ENCODE results near the gene GPC2. TPM values are rescaled to one million over a fixed set of nuclear protein-coding genes. Genes with fewer than 3 reads are reported as not detected.
"Not testable (repeated sequence)": the region's sequence is repeated elsewhere in the genome, so short reads cannot be mapped to it uniquely, and the experiment has no call there.

Gene GPC2
- total and polyA plus RNA-seq, 5 donors from 2014 or later, result 0.16 to 7.0 (median 0.25) TPM; not detected in 1

DNA sequence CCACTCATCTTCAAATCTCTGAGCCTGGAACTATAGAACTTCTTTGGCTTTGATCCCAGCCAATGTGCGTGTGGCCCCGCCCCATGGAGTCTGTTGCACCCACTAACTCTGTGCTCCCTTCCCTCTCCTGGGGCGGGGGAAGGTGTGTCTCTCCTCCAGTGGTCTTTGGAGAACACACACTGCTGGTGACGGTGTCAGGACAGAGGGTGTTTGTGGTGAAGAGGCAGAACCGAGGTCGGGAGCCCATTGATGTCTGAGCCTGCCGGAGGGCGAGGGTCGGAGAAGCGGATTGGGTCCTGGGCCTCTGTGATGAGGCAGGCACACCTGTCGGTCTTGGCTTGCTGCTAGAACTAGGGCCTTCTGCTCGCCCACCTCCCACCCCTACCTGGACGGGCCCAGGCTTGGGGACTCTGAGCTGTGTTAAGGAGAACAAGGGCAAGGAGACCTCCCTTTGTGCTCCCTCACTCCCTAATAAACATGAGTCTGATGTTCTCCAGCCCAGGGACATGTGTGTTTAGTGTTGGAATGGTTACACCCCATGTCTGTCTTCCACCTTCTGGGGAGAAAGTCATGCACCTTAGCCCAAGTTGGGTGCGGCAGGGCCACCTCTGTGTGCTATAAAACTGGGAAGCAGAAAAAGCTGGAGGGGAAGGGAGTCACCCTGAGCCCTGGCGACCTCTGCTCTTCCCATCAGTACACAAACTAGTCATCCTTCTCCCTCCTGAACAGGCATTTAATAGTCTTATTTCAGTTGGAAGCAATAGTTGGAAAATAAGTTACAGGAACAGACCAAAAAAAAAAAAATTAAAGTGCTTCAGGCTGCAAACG, 23.3 kb downstream of the GPC2 start:
- Mint-ChIP-seq H3K27ac (peak overlapping the region in 2 of 3 donors; percentile 12 to 32), H3K4me3 (peak overlapping the region in 2 of 4 donors; percentile 13 to 50), H3K9me3 (no peaks in the 10 kb centered on the region), H3K27me3 (no peaks in the 10 kb centered on the region), H3K36me3 (peaks cover 21% of the 10 kb centered on the region), H3K4me1 (peaks cover 7 to 80% (median 38%) of the 10 kb centered on the region in 4 donors)
- peaks cover 53% of the 10 kb centered on the region for H3K4me1 ChIP-seq (ENCODE audit: control insufficient read depth, insufficient read depth, low read length, poor library complexity, severe bottlenecking)
- peak overlapping the region; percentile 41 for H3K27ac ChIP-seq (ENCODE audit: insufficient read depth, low read length, poor library complexity, severe bottlenecking)
- H3K36me3 ChIP-seq (ENCODE audit: control insufficient read depth, insufficient read depth, low read length), result peaks cover 43% of the 10 kb centered on the region
- no peaks in the 10 kb centered on the region for H3K27me3 ChIP-seq (ENCODE audit: control insufficient read depth, insufficient read depth, low read length)
- ATAC-seq (ENCODE audit: low read depth in 2 of 2) (no peak), DNase-seq (no peak)
- no peaks in the 10 kb centered on the region for H3K9me3 ChIP-seq (ENCODE audit: control insufficient read depth in 2 of 2, low read length in 2 of 2)
- H3K4me3 ChIP-seq (ENCODE audit: low read depth, low read length), result no peak overlapping the region

DNA sequence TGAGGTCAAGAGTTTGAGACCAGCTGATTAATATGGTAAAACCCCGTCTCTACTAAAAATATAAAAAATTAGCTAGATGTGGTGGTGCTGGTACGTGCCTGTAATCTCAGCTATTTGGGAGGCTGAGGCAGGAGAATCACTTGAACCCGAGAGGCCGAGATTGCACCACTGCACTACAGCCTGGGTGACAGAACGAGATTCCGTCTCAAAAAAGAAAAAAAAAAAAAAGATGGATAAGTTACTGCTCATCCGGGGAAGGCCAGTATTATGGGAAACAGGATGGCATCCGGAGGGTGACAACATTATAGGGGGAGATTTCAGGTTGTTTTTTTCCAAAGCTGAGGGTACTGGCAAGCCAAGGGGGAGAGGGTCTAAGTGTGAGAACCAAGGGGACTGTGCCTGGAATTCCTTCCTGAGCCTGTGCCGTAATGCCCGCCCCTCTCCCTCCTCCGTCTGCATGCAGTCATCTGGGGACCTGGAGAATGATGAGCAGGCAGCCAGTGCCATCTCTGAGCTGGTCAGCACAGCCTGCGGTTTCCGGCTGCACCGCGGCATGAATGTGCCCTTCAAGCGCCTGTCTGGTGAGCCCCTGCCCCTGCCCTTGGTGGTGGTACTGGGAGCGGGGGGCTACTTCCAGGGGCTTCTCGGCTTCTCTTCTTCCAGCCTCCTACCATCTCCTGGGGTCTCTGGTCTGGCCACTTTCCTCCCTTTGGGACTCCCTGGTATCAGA, 24.1 kb downstream of the GPC2 start:
- peaks cover 43% of the 10 kb centered on the region for H3K36me3 ChIP-seq (ENCODE audit: control insufficient read depth, insufficient read depth, low read length)
- H3K27me3 ChIP-seq (ENCODE audit: control insufficient read depth, insufficient read depth, low read length), result no peaks in the 10 kb centered on the region
- Mint-ChIP-seq H3K4me3 (peak overlapping the region in 3 of 4 donors; percentile 4 to 50 (median 36)), H3K9me3 (no peaks in the 10 kb centered on the region), H3K27me3 (no peaks in the 10 kb centered on the region), H3K36me3 (peaks cover 21% of the 10 kb centered on the region), H3K4me1 (peaks cover 7 to 84% (median 44%) of the 10 kb centered on the region in 4 donors), H3K27ac (peak overlapping the region in 2 of 3 donors; percentile 42 to 43)
- peaks cover 53% of the 10 kb centered on the region for H3K4me1 ChIP-seq (ENCODE audit: control insufficient read depth, insufficient read depth, low read length, poor library complexity, severe bottlenecking)
- H3K27ac ChIP-seq (ENCODE audit: insufficient read depth, low read length, poor library complexity, severe bottlenecking), result peak overlapping the region; percentile 41
- DNase-seq (no peak), ATAC-seq (ENCODE audit: low read depth in 2 of 2) (no peak)
- no peaks in the 10 kb centered on the region for H3K9me3 ChIP-seq (ENCODE audit: control insufficient read depth in 2 of 2, low read length in 2 of 2)
- no peak overlapping the region for H3K4me3 ChIP-seq (ENCODE audit: low read depth, low read length)

DNA sequence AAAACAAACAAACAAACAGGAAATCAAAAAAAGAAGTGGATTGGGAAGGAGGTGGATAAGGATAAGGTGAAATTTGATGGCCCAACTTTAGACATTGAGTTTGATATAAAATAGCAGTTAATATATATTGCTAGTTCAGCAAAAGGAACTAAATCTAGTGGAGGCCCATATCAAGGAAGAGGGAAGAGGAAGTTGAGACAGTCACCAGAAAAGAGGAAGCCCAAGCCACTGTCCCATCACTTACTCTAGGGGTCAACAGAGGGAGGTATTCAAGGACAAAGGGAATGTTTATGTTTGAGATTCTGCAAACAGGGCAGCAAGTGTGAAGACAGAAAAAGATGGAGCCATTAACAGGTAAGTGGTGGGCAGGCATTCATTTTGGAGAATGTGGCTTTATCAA, 24.8 kb downstream of the GPC2 start:
- H3K4me3 ChIP-seq (ENCODE audit: low read depth, low read length), result no peak overlapping the region
- Mint-ChIP-seq H3K4me3 (peak overlapping the region in 2 of 4 donors; percentile 4 to 19), H3K4me1 (peaks cover 7 to 81% (median 42%) of the 10 kb centered on the region in 4 donors), H3K36me3 (peaks cover 21% of the 10 kb centered on the region), H3K27ac (peak overlapping the region; percentile 42 to 93 (median 43)), H3K27me3 (no peaks in the 10 kb centered on the region), H3K9me3 (no peaks in the 10 kb centered on the region)
- H3K4me1 ChIP-seq (ENCODE audit: control insufficient read depth, insufficient read depth, low read length, poor library complexity, severe bottlenecking), result peaks cover 50% of the 10 kb centered on the region
- DNase-seq (no peak), ATAC-seq (ENCODE audit: low read depth in 2 of 2) (no peak)
- no peaks in the 10 kb centered on the region for H3K27me3 ChIP-seq (ENCODE audit: control insufficient read depth, insufficient read depth, low read length)
- H3K36me3 ChIP-seq (ENCODE audit: control insufficient read depth, insufficient read depth, low read length), result peaks cover 43% of the 10 kb centered on the region
- no peaks in the 10 kb centered on the region for H3K9me3 ChIP-seq (ENCODE audit: control insufficient read depth in 2 of 2, low read length in 2 of 2)
- peak overlapping the region; percentile 10 for H3K27ac ChIP-seq (ENCODE audit: insufficient read depth, low read length, poor library complexity, severe bottlenecking)

DNA sequence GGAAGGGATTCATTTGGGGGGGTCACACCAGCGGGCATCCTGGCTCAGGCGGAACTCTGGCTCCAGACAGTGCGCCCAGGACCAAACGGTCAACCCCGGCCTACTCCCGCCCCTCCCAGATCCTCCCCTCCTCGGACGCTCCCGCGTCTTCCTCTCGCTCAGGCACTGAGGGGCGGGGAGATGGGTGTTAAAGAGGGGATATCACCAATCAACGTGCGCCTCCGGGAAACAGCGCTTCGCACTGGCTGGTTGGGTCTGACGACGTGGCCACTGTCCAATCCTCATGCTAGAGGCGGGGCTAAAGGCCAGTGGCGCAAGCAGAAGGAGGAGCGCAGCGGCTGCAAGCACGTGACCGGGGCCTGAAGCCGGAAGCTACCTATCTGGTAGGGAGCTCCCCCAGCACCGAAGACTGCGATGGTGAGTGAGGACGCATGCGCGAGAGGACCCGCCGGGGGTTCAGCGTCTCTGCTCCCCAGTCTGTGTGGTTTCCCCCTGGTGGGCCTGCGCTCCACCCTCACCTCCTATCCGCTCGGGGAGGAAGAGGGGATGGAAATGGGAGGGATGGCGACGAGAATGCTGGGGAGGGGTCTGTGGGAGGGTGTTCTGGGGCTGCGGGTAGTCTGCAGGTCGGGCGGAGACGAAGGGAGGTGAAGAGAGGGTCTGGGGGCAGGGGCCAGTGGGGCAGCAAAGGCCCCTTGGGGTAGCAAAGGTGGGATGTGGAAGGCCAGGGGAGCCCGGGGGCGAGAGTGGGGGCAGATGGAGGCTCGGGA, 28.4 kb downstream of the GPC2 start, which contains the start of gene LAMTOR4:
Gene LAMTOR4 (plus strand): TSS at position 360 of the 770 bp plus-strand sequence. CDS start 55 bp downstream, at position 415.
- Mint-ChIP-seq H3K27ac (peak within 1 kb of the TSS; percentile 97 to 99 (median 98)), H3K4me1 (peaks cover 7 to 49% (median 29%) of the 10 kb centered on the region in 4 donors), H3K9me3 (no peaks in the 10 kb centered on the region), H3K4me3 (peak within 1 kb of the TSS; percentile 90 to 99 (median 92)), H3K36me3 (peaks cover 15% of the 10 kb centered on the region), H3K27me3 (no peaks in the 10 kb centered on the region)
- Histone ChIP-seq H3K4me3 (ENCODE audit: low read depth, low read length) (peak within 1 kb of the TSS; percentile 89), H3K27ac (ENCODE audit: insufficient read depth, low read length, poor library complexity, severe bottlenecking) (peak within 1 kb of the TSS; percentile 95), H3K9me3 (ENCODE audit: control insufficient read depth in 2 of 2, low read length in 2 of 2) (no peaks in the 10 kb centered on the region), H3K27me3 (ENCODE audit: control insufficient read depth, insufficient read depth, low read length) (no peaks in the 10 kb centered on the region), H3K4me1 (ENCODE audit: control insufficient read depth, insufficient read depth, low read length, poor library complexity, severe bottlenecking) (peaks cover 24% of the 10 kb centered on the region), H3K36me3 (ENCODE audit: control insufficient read depth, insufficient read depth, low read length) (peaks cover 11% of the 10 kb centered on the region)
- ATAC-seq (ENCODE audit: low read depth in 2 of 2), result peak; percentile 96 to 98
- peak; percentile 98 to 99 (median 99) for DNase-seq

DNA sequence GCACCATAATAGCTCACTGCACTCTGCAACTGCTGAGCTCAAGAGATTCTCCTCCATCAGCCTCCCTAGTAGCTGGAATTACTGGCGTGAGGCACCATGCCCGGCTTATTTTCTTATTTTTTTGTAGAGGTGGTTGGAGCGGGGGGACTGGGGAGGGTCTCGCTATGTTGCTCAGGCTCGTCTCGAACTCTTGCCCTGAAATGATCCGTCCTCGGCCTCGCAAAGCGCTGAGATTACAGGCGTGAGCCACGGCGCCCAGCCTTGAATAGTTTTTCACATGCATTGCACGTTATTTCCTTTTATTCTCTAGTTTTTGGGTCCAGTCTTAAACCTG, 29.0 kb downstream of the GPC2 start:
- Mint-ChIP-seq H3K36me3 (peaks cover 12% of the 10 kb centered on the region), H3K27me3 (peaks cover under 1% of the 10 kb centered on the region), H3K9me3 (no peaks in the 10 kb centered on the region), H3K27ac (peak overlapping the region; percentile 97 to 99 (median 98)), H3K4me3 (peak overlapping the region; percentile 90 to 99 (median 92)), H3K4me1 (peaks cover 7 to 45% (median 26%) of the 10 kb centered on the region in 4 donors)
- peaks cover 8% of the 10 kb centered on the region for H3K36me3 ChIP-seq (ENCODE audit: control insufficient read depth, insufficient read depth, low read length)
- DNase-seq (no peak), ATAC-seq (ENCODE audit: low read depth in 2 of 2) (peak; percentile 1)
- H3K27me3 ChIP-seq (ENCODE audit: control insufficient read depth, insufficient read depth, low read length), result no peaks in the 10 kb centered on the region
- peak overlapping the region; percentile 95 for H3K27ac ChIP-seq (ENCODE audit: insufficient read depth, low read length, poor library complexity, severe bottlenecking)
- no peaks in the 10 kb centered on the region for H3K9me3 ChIP-seq (ENCODE audit: control insufficient read depth in 2 of 2, low read length in 2 of 2)
- peaks cover 24% of the 10 kb centered on the region for H3K4me1 ChIP-seq (ENCODE audit: control insufficient read depth, insufficient read depth, low read length, poor library complexity, severe bottlenecking)
- peak overlapping the region; percentile 89 for H3K4me3 ChIP-seq (ENCODE audit: low read depth, low read length)

DNA sequence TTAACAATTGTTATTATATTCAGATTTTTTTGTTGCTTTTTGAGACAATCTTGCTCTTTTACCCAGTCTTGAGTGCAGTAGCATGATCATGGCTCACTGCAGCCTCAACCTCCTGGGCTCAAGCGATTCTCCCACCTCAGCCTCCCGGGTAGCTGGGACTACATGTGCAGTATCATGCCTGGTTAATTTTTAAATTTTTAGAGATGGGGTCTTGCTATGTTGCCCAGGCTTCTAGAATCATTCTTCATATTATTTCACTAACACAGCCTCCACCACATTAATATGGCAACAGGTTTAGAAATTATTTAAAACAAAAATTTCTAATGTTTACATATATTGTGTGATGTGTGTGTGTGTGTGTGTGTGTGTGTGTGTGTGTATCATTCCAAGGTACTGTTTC, 29.9 kb downstream of the GPC2 start:
- Histone ChIP-seq H3K9me3 (ENCODE audit: control insufficient read depth in 2 of 2, low read length in 2 of 2) (no peaks in the 10 kb centered on the region), H3K4me3 (ENCODE audit: low read depth, low read length) (no peak overlapping the region), H3K4me1 (ENCODE audit: control insufficient read depth, insufficient read depth, low read length, poor library complexity, severe bottlenecking) (peaks cover 24% of the 10 kb centered on the region), H3K27me3 (ENCODE audit: control insufficient read depth, insufficient read depth, low read length) (no peaks in the 10 kb centered on the region), H3K36me3 (ENCODE audit: control insufficient read depth, insufficient read depth, low read length) (no peaks in the 10 kb centered on the region), H3K27ac (ENCODE audit: insufficient read depth, low read length, poor library complexity, severe bottlenecking) (no peak overlapping the region)
- Mint-ChIP-seq H3K27me3 (peaks cover 4% of the 10 kb centered on the region), H3K4me3 (no peak overlapping the region), H3K9me3 (no peaks in the 10 kb centered on the region), H3K27ac (no peak overlapping the region), H3K4me1 (peaks cover 7 to 36% (median 20%) of the 10 kb centered on the region in 4 donors), H3K36me3 (peaks cover 8% of the 10 kb centered on the region)
- no peak for DNase-seq
- no peak for ATAC-seq (ENCODE audit: low read depth in 2 of 2)

DNA sequence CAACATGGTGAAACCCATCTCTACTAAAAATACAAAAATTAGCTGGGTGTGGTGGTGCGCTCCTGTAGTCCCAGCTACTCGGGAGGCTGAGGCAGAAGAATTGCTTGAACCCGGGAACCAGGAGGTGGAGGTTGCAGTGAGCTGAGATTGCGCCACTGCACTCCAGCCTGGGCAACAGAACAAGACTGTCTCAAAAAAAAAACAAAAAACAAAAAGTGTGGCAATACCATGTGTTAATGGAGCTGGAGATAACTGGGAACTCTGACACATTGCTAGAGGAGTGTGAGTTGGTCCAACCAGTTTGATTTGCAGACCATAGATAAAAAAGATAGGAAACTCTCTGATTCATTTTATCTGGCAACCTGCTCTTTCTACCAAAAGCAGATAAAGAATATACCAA, 30.8 kb downstream of the GPC2 start:
- not testable (repeated sequence) for H3K27ac ChIP-seq (ENCODE audit: insufficient read depth, low read length, poor library complexity, severe bottlenecking); H3K27me3 Mint-ChIP-seq; H3K27ac Mint-ChIP-seq; DNase-seq; ATAC-seq (ENCODE audit: low read depth in 2 of 2); H3K9me3 ChIP-seq (ENCODE audit: control insufficient read depth in 2 of 2, low read length in 2 of 2); H3K36me3 ChIP-seq (ENCODE audit: control insufficient read depth, insufficient read depth, low read length); H3K4me3 ChIP-seq (ENCODE audit: low read depth, low read length); H3K4me3 Mint-ChIP-seq; H3K36me3 Mint-ChIP-seq; H3K27me3 ChIP-seq (ENCODE audit: control insufficient read depth, insufficient read depth, low read length); H3K9me3 Mint-ChIP-seq
- peaks cover 24% of the 10 kb centered on the region for H3K4me1 ChIP-seq (ENCODE audit: control insufficient read depth, insufficient read depth, low read length, poor library complexity, severe bottlenecking)
- H3K4me1 Mint-ChIP-seq, result peaks cover 7 to 27% (median 14%) of the 10 kb centered on the region in 4 donors
